Colonic mucosa (tissue), 4 donors: Measurements from ENCODE around the gene TAF8. TPM values are rescaled to one million over a fixed set of nuclear protein-coding genes. Genes with fewer than 3 reads are reported as not detected.

Experiments
- DNase-seq: peaks from one replicate; pipeline ENCODE4 v3.0.0-alpha.2; 2020
- H3K27ac ChIP-seq: fragments of 200-600 bp; one replicate; pipeline ENCODE4 v1.8.0; 2021
- H3K27me3 ChIP-seq: fragments of 200-600 bp; one replicate; pipeline ENCODE4 v1.8.0; 2021
- H3K36me3 ChIP-seq: fragments of 200-600 bp; one replicate; pipeline ENCODE4 v1.8.0; 2021
- H3K4me1 ChIP-seq: fragments of 200-600 bp; one replicate; pipeline ENCODE4 v1.8.0; 2021; ENCODE audit warnings: mild to moderate bottlenecking
- H3K4me3 ChIP-seq: fragments of 200-600 bp; one replicate; pipeline ENCODE4 v1.8.0; 2021
- H3K9ac ChIP-seq, 2 donors: one replicate each; pipeline ENCODE4 v1.7.0; 2013; ENCODE audit warnings: control low read depth in 2 of 2, low read depth in 2 of 2, low read length in 2 of 2
- H3K9me3 ChIP-seq: fragments of 200-600 bp; one replicate; pipeline ENCODE4 v1.8.0; 2021
- CTCF ChIP-seq: fragments of 200-600 bp; IDR thresholded peaks from one replicate; pipeline ENCODE4 v1.8.0; 2022; ENCODE audit warnings: antibody characterized with exemption, mild to moderate bottlenecking
- intact Hi-C: fragments of 100-400 bp; cut with DNase I; formaldehyde crosslinking; loops from one replicate; pipeline ENCODE4 v1.14.1; 2022
- total RNA-seq, 2 donors: library from RNA; stranded (reverse); fragmentation: NEBNext Ultra II Directional in 1 of 2; extraction: Animal tissue kit (Norgen Biotek cat#: 25700) in 1 of 2; gene quantifications; one replicate each; pipeline ENCODE4 v1.2.1, GENCODE V29; 2021
- donor health status: healthy.
- donor health status: DM: no; HTN: no; CAD: no.
- donor health status: DM: no; HTN: no; CAD: no.

Gene TAF8
- total RNA-seq, 2 donors from 2014 or later: 20.5 to 21.2 TPM

GRCh38 chr6:42108071-42108470 lies 57.7 kb downstream of the TAF8 start:
- Histone ChIP-seq H3K9ac (no peak overlapping the region), H3K27me3 (no peaks in the 10 kb centered on the region), H3K36me3 (no peaks in the 10 kb centered on the region), H3K4me1 (peaks cover 6% of the 10 kb centered on the region), H3K27ac (no peak overlapping the region), H3K4me3 (no peak overlapping the region), H3K9me3 (no peaks in the 10 kb centered on the region)
- intact Hi-C loops: no loop called here
- TF ChIP-seq CTCF: no peak
- DNase-seq: no peak

GRCh38 chr6:42110683-42111082 lies 60.4 kb downstream of the TAF8 start:
- Histone ChIP-seq H3K9ac (no peak overlapping the region), H3K27me3 (no peaks in the 10 kb centered on the region), H3K4me3 (no peak overlapping the region), H3K36me3 (no peaks in the 10 kb centered on the region), H3K9me3 (no peaks in the 10 kb centered on the region), H3K27ac (no peak overlapping the region), H3K4me1 (no peaks in the 10 kb centered on the region)
- intact Hi-C loops: no loop called here
- no peak for DNase-seq
- no peak for TF ChIP-seq CTCF

- Histone ChIP-seq H3K4me3 (no peak overlapping the region), H3K36me3 (no peaks in the 10 kb centered on the region), H3K4me1 (no peaks in the 10 kb centered on the region), H3K9me3 (no peaks in the 10 kb centered on the region), H3K9ac (no peak overlapping the region), H3K27me3 (no peaks in the 10 kb centered on the region), H3K27ac (no peak overlapping the region)
- intact Hi-C loops: no loop called here
- no peak for TF ChIP-seq CTCF
- DNase-seq: no peak
These were observed 62.0 kb downstream of the TAF8 start for GRCh38 chr6:42112351-42112750.

DNA sequence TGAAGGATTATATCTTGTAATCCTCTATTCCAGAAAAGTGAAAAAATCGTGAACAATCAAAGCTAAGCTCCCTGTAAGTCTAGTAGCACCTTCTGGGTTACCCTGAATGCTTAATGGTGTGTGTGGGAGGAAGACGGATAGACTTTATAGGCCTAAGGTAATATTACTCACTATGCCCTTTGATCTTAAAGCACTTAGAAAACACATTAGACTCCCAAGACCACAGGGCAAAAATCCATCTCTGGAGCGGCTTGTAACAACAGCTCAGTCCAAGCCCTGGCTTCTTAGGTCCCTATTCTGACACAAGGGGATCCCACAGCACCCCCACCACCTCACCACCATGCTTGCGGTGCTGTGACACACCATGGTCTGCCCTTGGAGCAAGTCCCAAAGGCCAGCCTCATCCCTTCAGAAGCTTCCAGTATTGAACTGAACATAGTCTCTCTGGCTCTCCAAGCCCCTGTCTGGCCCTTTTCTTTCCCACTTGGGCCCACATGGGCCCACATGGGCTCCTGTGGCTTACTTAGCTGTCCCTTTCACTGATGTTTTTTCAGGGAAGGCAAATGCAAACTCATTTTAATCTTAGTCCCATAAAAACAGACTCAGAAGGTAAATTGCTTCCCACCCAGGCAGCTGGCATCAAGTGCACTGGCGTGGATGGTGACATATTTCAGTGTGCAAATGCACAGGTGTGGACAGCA lies 63.8 kb downstream of the TAF8 start:
- H3K27me3 ChIP-seq: no peaks in the 10 kb centered on the region
- H3K27ac ChIP-seq: peak overlapping the region; percentile 86
- H3K36me3 ChIP-seq: no peaks in the 10 kb centered on the region
- no peaks in the 10 kb centered on the region for H3K4me1 ChIP-seq
- H3K4me3 ChIP-seq: peak overlapping the region; percentile 2
- intact Hi-C loops: no loop called here
- H3K9me3 ChIP-seq: no peaks in the 10 kb centered on the region
- peak; percentile 70 for DNase-seq
- TF ChIP-seq CTCF: no peak
- H3K9ac ChIP-seq: peak overlapping the region; percentile 33 to 79

DNA sequence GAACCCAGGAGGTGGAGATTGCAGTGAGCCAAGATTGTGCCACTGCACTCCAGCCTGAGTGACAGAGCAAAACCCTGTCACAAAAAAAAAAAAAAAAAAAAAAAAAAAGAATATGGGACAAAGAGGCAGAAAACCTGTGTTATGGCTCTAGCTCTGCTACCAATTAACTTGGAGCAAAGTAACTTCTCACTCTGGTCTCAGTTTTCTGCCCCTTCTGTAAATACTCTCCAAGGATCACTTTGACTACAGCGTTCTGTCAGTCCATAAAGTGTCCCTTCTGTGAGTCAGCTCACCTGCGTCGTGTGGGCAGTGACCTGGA lies 67.5 kb downstream of the TAF8 start:
- Histone ChIP-seq H3K27ac (peak overlapping the region; percentile 83), H3K4me1 (peaks cover 9% of the 10 kb centered on the region), H3K9ac (peak overlapping the region; percentile 53 to 74), H3K27me3 (no peaks in the 10 kb centered on the region), H3K36me3 (no peaks in the 10 kb centered on the region), H3K9me3 (no peaks in the 10 kb centered on the region), H3K4me3 (no peak overlapping the region)
- TF ChIP-seq CTCF: no peak
- intact Hi-C loops: no loop called here
- no peak for DNase-seq
